ENCODE results near the gene PODXL2. TPM values are rescaled to one million over a fixed set of nuclear protein-coding genes. Genes with fewer than 3 reads are reported as not detected.

Gene PODXL2
- total RNA-seq, 1 experiment from 2014 or later: 33.6 TPM

GRCh38 chr3:127665586-127665985 is 36.6 kb downstream of the PODXL2 start (continued):
- no peak for TF ChIP-seq USF2 (CRISPR knock-in tag; IDR thresholded peaks at IDR 0.05)
- TF ChIP-seq IRF1 (CRISPR knock-in tag; IDR thresholded peaks at IDR 0.05): no peak

GRCh38 chr3:127666676-127667075 is 37.7 kb downstream of the PODXL2 start:
- no peak overlapping the region for H3K4me3 Mint-ChIP-seq
- no peaks in the 10 kb centered on the region for H3K4me1 Mint-ChIP-seq
- no peak for TF ChIP-seq ZNF219 (CRISPR knock-in tag; IDR thresholded peaks at IDR 0.05; ENCODE audit: borderline replicate concordance)
- TF ChIP-seq FOXP1 (CRISPR knock-in tag; IDR thresholded peaks at IDR 0.05; ENCODE audit: borderline replicate concordance): no peak
- no peak for TF ChIP-seq ZBTB21 (CRISPR knock-in tag; IDR thresholded peaks at IDR 0.05; ENCODE audit: borderline replicate concordance)
- no peak for TF ChIP-seq EMX1 (CRISPR knock-in tag; IDR thresholded peaks at IDR 0.05)
- no peak for TF ChIP-seq ETV6 (CRISPR knock-in tag; IDR thresholded peaks at IDR 0.05)
- no peak for TF ChIP-seq ARID4B (CRISPR knock-in tag; IDR thresholded peaks at IDR 0.05; ENCODE audit: borderline replicate concordance)
- TF ChIP-seq SMAD3 (CRISPR knock-in tag; IDR thresholded peaks at IDR 0.05; ENCODE audit: borderline replicate concordance): no peak
- TF ChIP-seq TEAD1 (CRISPR knock-in tag; IDR thresholded peaks at IDR 0.05): no peak
- no peak for TF ChIP-seq CDX4 (CRISPR knock-in tag; IDR thresholded peaks at IDR 0.05; ENCODE audit: borderline replicate concordance)
- TF ChIP-seq PREB (CRISPR knock-in tag; IDR thresholded peaks at IDR 0.05; ENCODE audit: borderline replicate concordance): no peak
- TF ChIP-seq NR3C1 (CRISPR knock-in tag; conservative IDR thresholded peaks at IDR 0.05; ENCODE audit: low read depth): no peak
- no peak for TF ChIP-seq SP1 (CRISPR knock-in tag; conservative IDR thresholded peaks at IDR 0.05)
- no peak for TF ChIP-seq ZNF232 (CRISPR knock-in tag; IDR thresholded peaks at IDR 0.05)
- no peak for TF ChIP-seq TCF7 (CRISPR knock-in tag; IDR thresholded peaks at IDR 0.05; ENCODE audit: low read depth)
- TF ChIP-seq E2F1 (CRISPR knock-in tag; IDR thresholded peaks at IDR 0.05): no peak
- TF ChIP-seq JAZF1 (CRISPR knock-in tag; IDR thresholded peaks at IDR 0.05): no peak
- no peak for TF ChIP-seq PRRX2 (CRISPR knock-in tag; IDR thresholded peaks at IDR 0.05)
- H3K27ac Mint-ChIP-seq: no peak overlapping the region
- H3K9me3 Mint-ChIP-seq: peaks cover 8% of the 10 kb centered on the region
- H3K27me3 Mint-ChIP-seq (ENCODE audit: low read depth): peaks cover 3% of the 10 kb centered on the region; the same call in 1 of the 2 replicates
- DNase-seq (ENCODE audit: low spot score) (no peak), ATAC-seq (no peak)
- CTCF ChIA-PET: interaction anchor here (1.6 to 2.5 kb wide), 2 partner anchors 13 to 24 kb away, joined by 3 to 8 read pairs; no protein-coding TSS in a partner anchor
- POLR2A ChIA-PET: no interaction called here
- H3K36me3 Mint-ChIP-seq: peaks cover 18% of the 10 kb centered on the region
